Adipose tissue (tissue), 3 donors: ENCODE measurements around the gene CCDC172. TPM values are rescaled to one million over a fixed set of nuclear protein-coding genes. Genes with fewer than 3 reads are reported as not detected.

Experiments
- H3K27ac ChIP-seq: one replicate; pipeline ENCODE4 v1.5.1; 2013; ENCODE audit warnings: low read depth, low read length
- WGBS, 3 donors: extraction: QIAGEN DNeasy Blood & Tissue Kit; methylation state at CpG; one replicate each; pipeline ENCODE4 v1.1.7; 2013; 5-methylcytosine and 5-hydroxymethylcytosine counted together
- polyA plus RNA-seq, 3 donors: library from polyadenylated mRNA; stranded (reverse); fragments of 200-250 nt; gene quantifications; one replicate each; pipeline ENCODE4 v1.2.3, GENCODE V29; 2013
- donor health status: healthy with polysubstance abuse.
- donor health status: Bipolar disorder and iron deficiency.
- donor health status: healthy.

CCDC172 gene, protein sequence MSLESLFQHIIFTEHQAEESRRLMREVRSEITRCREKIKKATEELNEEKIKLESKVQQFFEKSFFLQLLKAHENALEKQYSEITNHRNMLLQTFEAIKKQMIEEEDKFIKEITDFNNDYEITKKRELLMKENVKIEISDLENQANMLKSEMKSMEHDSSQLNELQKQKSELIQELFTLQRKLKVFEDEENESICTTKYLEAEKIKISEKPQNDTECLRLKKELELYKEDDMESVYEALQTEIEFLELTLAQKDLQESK
- not detected for polyA plus RNA-seq

DNA sequence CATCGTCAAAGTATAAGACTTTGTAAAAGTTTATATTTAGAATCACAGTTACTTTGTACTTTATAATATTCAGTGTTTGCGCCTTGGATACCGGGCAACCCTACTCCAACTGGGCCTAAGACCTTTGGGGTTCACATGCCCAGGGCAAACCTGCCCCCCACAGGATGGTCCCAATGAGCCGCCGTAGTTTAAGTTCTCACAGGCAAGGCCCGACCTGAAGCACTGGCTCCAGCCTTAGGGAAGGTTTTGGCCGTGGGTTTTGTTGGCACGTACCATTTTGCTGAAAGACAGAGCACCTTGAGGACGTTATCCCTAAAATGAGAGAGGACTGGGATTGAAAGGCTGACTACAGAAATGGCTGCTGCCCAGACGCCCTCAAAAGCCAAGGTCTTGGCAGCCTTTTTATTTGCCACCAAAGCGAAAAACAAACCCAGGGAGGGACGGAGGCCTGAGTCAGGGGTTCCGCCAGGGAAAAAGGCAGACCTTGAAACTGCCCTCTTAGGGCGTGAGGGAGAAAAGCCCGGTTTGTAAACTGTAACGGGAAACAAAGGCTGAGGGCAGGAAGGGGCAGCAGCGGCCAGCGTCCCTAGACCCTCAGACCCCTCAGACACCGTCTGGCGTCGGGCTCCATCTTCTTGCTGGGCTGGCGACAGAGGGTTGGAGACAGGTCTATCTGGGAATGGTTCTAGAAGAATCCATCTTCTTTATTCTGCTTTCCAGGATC lies at the start of gene CCDC172:
Gene CCDC172, plus strand, starts transcription at position 222 of the 724 bp plus-strand sequence. CDS start 564 bp downstream, outside the sequence.
- H3K27ac ChIP-seq, result no peak within 1 kb of the TSS
- 63 to 80% (median 79%) methylated on average over 22 of the region's 22 CpGs for WGBS, 3 donors

DNA sequence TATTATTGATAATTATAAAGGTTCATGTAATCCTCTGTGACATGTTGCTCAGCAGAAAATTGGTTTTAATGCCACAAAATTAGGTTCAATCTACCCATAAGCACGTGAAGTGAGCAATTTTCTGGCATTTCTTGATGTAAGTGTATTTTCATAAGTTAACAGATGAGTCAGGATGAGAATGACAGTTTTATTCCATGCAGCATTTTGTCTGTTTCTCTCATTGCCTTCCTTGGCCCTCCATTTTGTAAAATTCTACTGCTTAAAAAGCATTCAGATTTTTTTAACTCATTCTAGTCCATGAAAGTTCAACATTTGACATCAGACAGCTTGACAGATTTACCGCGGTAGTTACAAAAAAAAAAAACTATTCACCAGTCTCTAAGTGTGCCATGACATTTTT lies 47.3 kb upstream of the CCDC172 start:
- no peak overlapping the region for H3K27ac ChIP-seq
- 92 to 94% (median 93%) methylated on average over 3 of the region's 3 CpGs for WGBS, 3 donors

DNA sequence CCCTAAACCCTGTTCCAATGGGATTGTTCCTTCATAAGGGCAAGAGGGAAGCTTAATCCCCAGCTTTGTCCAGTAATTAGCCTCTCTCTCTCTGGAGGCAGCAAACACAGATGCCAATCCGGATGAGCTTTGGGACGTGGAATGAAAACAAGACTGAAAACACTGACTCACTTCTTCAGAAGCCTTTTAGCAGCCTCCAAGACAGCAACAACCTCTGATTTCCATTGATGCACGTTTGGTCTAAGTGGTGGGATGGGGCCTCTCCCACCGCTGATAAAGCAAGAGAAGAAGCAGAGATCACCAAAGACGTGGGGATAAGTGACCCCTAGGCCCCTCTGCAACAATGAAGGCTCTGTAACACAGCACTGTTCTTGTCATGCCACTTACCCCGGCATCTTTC lies 45.4 kb upstream of the CCDC172 start:
- no peak overlapping the region for H3K27ac ChIP-seq
- WGBS, 3 donors, result 73 to 74% (median 74%) methylated on average over 6 of the region's 6 CpGs

DNA sequence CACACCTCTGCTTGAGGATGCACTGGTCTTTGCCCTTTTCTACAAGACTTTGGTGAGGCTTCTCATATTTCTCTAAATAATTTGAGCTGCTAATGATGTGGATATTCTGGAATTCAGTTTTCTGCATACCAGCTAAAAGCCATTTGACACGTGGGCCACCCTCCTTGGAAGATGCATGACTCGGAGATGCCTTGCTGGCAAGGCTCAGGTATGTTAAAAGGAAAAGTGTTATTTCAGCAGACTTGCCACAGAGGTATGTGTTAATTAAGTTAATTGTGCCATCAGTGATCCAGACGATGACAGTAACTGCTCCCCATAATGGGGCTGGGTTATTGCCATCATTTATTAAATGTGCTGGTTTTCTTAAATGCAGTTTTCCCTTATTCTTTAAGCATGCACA lies 42.5 kb upstream of the CCDC172 start:
- no peak overlapping the region for H3K27ac ChIP-seq
- 65 to 84% (median 74%) methylated on average over 3 of the region's 3 CpGs for WGBS, 3 donors

DNA sequence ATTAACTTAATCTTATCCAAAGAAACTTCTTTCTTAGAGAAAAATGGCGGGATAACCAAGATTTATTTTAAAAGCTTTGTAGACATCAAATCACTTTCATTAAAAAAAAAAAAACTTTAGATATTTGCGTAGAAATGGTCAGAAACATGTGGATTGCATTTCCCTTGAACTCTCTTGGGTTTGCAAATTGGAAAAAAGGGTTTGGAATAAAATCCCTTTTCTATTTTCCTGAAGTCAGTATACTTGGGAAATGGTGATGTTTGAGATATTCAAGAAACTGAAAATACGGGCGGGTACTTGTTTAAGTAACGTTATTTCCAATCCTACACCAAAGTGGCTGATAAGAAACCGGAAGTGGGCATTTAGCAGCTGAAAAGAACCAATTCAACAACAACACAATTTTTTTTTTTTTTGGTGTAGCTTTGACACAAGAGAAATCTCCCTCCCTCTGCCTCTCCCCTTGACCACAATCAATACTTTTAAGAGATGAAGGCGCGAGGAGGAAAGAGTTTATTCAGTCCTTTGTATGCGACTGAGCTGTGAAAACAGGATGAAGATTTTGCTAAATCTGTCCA lies 37.5 kb upstream of the CCDC172 start:
- H3K27ac ChIP-seq, result no peak overlapping the region
- WGBS, 3 donors, result 52 to 58% (median 56%) methylated on average over 9 of the region's 9 CpGs

DNA sequence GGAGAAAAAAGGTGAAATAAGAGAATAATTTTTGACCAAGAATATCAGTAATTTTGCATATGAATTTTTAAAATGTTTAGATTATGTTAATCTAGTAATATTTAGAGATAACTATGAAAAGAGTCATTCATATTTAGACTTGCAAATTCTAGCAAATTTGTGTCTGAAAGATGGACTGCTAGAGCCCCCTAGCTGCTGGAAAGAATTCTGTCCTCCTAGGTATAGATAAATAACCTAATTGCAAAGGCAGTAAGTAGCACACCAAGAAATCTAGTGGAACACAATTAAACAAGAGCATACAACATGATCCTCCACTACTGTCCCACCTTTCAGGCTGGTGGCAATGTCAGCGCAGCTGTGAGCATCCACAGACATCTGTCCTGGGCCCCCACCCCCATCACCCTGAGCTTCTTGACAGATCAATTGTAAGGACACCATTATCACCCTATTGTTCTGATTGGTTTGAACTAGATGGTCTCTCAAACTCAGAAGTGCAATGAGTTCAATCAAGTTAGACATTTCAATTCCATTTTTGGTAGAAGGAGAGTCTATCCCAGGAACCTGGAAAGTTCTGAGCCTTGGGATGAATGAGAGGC lies 36.2 kb upstream of the CCDC172 start:
- no peak overlapping the region for H3K27ac ChIP-seq
- WGBS, 3 donors, result 14 to 39% (median 38%) methylated on average over 1 of the region's 1 CpG

DNA sequence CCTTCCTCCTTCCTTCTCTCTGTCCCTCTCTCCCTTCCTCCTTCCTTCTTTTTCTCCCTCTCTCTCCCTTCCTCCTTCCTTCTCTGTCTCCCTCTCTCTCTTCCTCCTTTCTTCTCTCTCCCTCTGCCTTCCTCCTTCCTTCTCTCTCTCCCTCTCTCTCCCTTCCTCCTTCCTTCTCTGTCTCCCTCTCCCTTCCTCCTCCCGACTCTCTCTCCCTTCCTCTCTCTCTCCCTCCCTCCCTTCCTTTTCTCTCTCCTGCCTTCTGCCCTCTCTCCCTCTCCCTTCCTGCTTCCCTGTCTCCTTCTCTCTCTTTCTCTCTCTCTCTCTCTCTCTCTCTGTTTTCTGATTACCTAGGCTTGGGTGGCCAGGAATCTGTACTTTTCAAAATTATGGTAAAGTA lies 34.6 kb upstream of the CCDC172 start:
- WGBS, 3 donors, result 18 to 32% (median 24%) methylated on average over 1 of the region's 1 CpG
- no peak overlapping the region for H3K27ac ChIP-seq

DNA sequence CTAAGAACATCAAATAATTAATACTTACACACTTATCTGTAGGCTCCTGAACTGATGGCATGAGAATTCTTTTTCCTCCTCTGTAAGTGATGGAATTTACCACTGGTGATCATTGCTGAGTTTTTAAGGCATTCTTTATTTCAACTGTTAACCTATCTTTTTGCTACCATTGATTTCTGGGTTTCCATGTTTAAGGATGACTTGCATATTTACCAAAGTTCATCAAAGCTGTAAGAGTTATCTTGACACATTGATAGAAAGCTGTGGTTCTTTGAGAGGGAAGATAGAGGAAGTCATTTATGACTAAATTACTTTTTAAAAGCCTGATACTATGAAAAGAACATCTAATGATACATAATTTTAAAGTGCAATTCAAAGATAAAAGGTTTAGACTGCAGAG lies 31.8 kb upstream of the CCDC172 start:
- no peak overlapping the region for H3K27ac ChIP-seq

DNA sequence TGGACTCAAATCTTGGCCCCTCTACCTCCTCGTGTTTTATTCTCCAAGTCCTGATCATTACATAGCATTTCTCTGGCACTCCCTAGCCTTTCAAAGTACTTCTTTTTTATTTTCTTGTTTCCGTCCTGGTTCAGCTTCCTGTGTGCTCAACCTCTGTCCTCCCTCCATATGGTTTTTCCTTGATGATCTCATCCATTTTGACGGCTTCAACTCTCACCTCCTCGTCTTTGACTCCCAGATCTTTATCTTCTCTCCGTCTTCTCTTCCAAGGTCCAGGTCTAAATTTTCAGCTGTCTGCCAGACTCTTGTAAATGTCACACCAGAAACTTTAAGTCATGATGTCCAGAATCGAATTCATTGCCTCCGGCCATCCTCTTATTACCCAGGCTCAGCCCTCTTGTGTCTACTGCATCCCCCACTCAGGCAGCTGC lies 27.9 kb upstream of the CCDC172 start:
- 63 to 68% (median 65%) methylated on average over 7 of the region's 7 CpGs for WGBS, 3 donors
- no peak overlapping the region for H3K27ac ChIP-seq

DNA sequence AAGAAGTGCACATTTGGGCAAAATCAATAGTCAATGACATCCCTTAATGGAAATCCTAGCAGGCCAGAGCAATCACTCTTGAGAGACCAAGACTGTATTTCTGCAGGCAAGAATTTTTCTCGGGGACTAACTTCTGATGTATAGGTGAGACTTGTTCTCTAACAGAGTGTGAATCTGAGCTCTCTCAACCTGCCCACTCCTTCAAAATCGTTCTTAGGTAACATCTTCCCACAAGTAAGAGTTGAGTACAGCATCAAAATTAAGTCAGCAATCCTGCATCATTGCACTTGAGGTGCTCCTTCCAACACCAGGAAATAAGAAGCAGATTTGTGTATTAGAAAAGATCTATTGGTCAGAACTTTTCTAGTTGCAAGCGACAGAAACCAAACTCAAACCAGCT lies 25.7 kb upstream of the CCDC172 start:
- WGBS, 3 donors, result 77 to 89% (median 86%) methylated on average over 3 of the region's 3 CpGs
- no peak overlapping the region for H3K27ac ChIP-seq

DNA sequence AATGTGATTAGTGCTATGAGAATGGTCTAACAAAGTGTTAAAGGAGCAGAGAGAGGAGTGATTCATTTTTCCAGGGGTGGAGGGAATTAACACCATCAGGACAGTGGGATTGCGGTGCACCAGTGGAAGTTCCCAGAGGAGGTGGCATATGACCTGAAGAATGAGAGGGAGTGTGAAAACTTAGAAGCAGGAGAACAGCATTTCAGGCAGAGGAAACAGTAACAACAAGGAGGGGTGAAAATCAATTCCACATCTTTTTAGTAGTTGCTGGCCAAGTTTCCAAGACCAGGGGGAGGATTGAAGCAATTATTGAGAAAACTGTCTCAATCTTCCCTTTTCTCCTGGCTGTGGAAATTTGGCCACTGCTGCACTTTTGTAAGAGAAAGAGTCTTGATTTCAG lies 23.7 kb upstream of the CCDC172 start:
- H3K27ac ChIP-seq, result no peak overlapping the region
- 52 to 80% (median 55%) methylated on average over 1 of the region's 1 CpG for WGBS, 3 donors

DNA sequence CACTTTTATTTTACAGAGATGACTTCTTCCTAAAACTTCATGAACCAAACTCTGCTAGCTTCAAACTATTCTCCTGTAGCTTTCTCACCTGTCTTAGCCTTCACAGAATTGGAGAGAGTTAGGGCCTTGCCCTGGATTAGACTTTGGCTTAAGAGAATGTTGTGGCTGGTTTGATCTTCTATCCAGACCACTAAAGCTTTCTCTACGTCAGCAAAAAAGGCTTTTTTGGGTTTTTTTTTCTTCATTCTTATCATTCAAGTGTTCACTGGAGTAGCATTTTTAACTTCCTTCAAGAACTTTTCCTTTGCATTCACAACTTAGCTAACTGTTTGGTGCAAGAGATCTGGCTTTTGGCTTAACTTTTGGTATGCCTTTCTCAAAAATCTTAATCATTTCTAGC lies 19.3 kb upstream of the CCDC172 start:
- WGBS, 3 donors, result 68 to 71% (median 69%) methylated on average over 1 of the region's 1 CpG
- no peak overlapping the region for H3K27ac ChIP-seq

DNA sequence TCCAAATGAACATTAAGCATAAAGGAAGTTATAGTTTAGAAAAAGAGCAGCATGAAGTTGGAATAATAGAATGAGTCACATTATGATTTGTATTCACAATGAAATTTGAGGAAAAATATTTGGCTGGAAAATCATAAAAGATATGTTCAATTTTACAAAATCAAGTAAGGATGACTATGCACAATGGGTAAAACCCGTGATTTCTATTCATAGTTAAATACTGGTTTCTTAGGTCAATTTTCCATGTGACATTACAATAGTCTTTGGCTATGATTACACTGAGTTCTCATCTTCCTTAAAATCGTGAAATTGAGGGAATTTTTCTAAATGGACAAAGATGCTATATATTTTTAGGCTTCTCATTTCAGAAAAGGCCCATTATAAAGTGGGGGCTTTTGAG lies 17.4 kb upstream of the CCDC172 start:
- no peak overlapping the region for H3K27ac ChIP-seq
- 63 to 71% (median 68%) methylated on average over 2 of the region's 2 CpGs for WGBS, 3 donors

DNA sequence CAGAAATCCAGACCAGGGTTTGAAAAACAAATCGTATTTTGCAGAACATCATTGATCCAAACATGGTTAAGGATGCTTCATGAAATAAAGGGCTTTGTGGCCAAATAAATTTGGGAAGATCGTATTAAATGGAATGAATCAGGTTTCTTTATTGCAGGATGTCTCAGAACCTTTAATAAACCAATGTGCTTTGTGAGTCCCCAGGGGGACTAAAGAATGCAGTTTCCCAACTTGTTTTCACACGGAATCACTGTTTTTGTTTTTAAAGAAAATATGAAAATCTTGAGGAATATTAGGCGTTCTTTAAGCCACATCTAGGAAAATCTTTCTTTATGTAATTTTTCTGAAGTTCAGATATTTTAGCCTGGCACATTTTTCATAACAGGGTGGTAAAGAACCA lies 16.8 kb upstream of the CCDC172 start:
- no peak overlapping the region for H3K27ac ChIP-seq
- WGBS, 3 donors, result 64 to 77% (median 65%) methylated on average over 4 of the region's 4 CpGs

DNA sequence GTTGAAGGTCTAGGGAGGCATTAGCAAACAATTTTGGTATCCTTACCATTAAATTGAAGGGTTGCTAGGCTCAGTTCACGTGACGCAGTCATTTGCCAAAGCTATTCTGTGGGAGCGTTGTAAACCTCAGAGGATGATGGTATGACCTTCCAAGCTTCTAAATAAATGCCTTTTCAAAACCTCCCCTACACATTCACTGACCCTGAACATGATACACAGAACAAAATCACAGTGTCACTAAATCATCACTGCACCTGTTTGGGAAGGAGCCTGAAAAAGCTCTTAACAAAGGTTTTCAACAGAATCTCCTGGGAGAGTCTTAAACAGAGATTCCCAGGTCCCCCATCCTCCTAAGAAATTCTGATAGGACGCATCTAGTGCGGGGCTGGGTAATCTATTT lies 13.2 kb upstream of the CCDC172 start:
- H3K27ac ChIP-seq, result no peak overlapping the region
- 86 to 92% (median 91%) methylated on average over 5 of the region's 5 CpGs for WGBS, 3 donors

DNA sequence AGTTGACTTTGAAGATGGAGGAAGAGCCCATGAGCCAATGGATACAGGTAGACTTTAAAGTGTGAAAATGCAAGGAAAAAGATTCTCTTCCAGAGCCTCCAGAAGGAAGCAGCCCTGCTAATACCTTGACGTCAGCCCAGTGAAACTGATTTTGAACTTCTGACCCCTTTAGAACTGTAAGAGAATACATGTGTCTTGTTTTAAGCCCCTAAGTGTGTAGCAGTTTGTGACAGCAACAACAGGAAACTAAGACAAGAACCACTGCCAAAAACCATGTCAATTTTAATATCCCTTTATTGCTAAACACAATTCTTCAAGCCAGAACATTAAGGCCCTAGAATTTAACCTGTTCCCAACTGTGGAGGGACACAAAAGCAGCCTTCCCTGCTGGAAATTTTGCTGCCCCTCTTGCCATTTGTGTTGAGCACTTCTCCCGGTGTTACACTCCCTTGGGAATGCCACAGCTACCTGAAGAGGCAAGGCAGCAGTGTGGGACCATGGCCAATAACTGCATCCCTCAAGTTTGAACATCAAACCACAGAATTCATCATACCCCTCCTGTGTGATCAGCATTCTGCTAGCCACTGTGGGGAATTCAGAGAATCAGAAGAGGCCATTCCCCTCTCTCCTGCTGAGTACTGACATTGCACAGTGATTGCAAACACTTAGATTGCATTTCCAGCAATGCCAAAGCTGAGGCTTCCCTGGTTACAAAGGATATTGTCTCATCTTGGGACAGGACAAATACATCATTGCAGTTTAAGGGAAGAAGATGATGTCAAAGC lies 12.3 kb upstream of the CCDC172 start:
- 56 to 77% (median 61%) methylated on average over 2 of the region's 2 CpGs for WGBS, 3 donors
- no peak overlapping the region for H3K27ac ChIP-seq

DNA sequence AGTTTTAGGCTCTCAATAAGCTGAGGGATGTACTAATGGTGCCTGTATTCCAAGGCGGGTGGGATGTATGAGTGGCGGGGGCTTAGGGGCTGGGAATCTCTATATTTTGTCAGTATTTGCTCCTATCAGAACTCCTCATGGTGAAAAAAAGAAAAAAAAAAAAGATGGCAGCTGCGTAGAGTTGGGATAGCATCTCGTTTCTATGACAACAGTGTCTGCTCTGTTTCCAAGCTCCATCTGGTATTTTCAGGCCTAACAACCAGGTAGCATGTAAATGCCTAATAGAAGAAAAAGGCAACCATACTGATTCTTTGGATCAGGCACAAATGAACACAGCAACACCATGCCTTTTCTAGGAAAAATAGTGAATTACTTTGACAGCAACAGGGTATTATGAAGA lies 11.7 kb upstream of the CCDC172 start:
- 89 to 94% (median 90%) methylated on average over 4 of the region's 4 CpGs for WGBS, 3 donors

DNA sequence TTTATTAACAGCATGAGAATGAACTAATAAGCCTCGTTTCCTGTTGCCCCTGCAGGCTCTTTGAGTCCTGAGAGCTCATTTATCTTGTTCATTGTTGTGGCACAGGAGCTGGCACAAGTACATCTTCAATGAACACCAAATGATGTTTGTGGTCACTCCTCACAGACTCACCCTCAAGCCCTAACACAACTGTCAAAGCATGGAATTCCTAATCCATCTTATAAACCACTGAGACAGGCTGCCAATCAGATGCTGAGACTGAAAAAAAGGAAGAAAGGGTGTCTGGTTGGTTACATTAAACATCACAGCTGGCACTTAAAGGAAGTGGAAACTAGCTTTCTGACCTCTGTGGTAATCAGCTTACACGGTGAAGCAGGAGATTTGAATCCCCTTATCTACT lies 7.7 kb upstream of the CCDC172 start:
- 25 to 28% (median 27%) methylated on average over 2 of the region's 2 CpGs for WGBS, 3 donors
- no peak overlapping the region for H3K27ac ChIP-seq

More for the DNA sequence above, 11.7 kb upstream of the CCDC172 start:
- H3K27ac ChIP-seq, result no peak overlapping the region
